Mesenchymal stem cell (in vitro differentiated cells and primary cell): ENCODE results near the gene HDLBP.

Experiments
- DNase-seq: peaks from one replicate; pipeline ENCODE4 v3.0.0-alpha.2; 2013
- H2AFZ ChIP-seq: one replicate; pipeline ENCODE4 v1.6.1; 2013; ENCODE audit warnings: low read depth, mild to moderate bottlenecking, control low read depth, inconsistent platforms, low read length, moderate library complexity
- H2AK5ac ChIP-seq: 2 replicates; pipeline ENCODE4 v1.6.1; 2013; ENCODE audit warnings: low read length, moderate library complexity, mild to moderate bottlenecking, inconsistent platforms; ENCODE audit not compliant: severe bottlenecking
- H2BK120ac ChIP-seq: one replicate; pipeline ENCODE4 v1.6.1; 2013; ENCODE audit warnings: low read depth, mild to moderate bottlenecking, inconsistent platforms, low read length, moderate library complexity
- H2BK12ac ChIP-seq, 2 experiments: one replicate each; pipeline ENCODE4 v1.6.1; 2013; ENCODE audit warnings: inconsistent platforms in 2 of 2, low read length in 2 of 2, mild to moderate bottlenecking in 2 of 2, moderate library complexity in 2 of 2, control low read depth in 1 of 2
- H2BK15ac ChIP-seq: one replicate; pipeline ENCODE4 v1.6.1; 2013; ENCODE audit warnings: mild to moderate bottlenecking, low read depth, inconsistent platforms; ENCODE audit not compliant: poor library complexity, severe bottlenecking
- H2BK5ac ChIP-seq: 2 replicates; pipeline ENCODE4 v1.6.1; 2013; ENCODE audit warnings: low read depth, mild to moderate bottlenecking, low read length, control low read depth, inconsistent platforms; ENCODE audit not compliant: poor library complexity, severe bottlenecking
- H3K14ac ChIP-seq, 2 experiments: one replicate each; pipeline ENCODE4 v1.6.1; 2013; ENCODE audit warnings: inconsistent platforms in 2 of 2, low read length in 2 of 2, control low read depth in 1 of 2, mild to moderate bottlenecking in 1 of 2, moderate library complexity in 1 of 2
- H3K18ac ChIP-seq, 2 experiments: one replicate each; pipeline ENCODE4 v1.6.1; 2013; ENCODE audit warnings: inconsistent platforms in 2 of 2, low read length in 2 of 2, control low read depth in 1 of 2, low read depth in 1 of 2, mild to moderate bottlenecking in 1 of 2
- H3K23ac ChIP-seq, 2 experiments: one replicate each; pipeline ENCODE4 v1.6.1; 2013; ENCODE audit warnings: inconsistent platforms in 2 of 2, low read length in 2 of 2, mild to moderate bottlenecking in 2 of 2, moderate library complexity in 2 of 2, control low read depth in 1 of 2
- H3K27ac ChIP-seq: 2 replicates; pipeline ENCODE4 v1.5.1; 2013; ENCODE audit warnings: mild to moderate bottlenecking, moderate library complexity, low read length, control low read depth, inconsistent platforms; ENCODE audit not compliant: poor library complexity, severe bottlenecking
- H3K27me3 ChIP-seq, 2 experiments: 2 replicates each; pipeline versions ENCODE4 v1.6.1 to v1.7.0; 2013; ENCODE audit warnings: low read length in 2 of 2, mild to moderate bottlenecking in 2 of 2, moderate library complexity in 2 of 2, control low read depth in 1 of 2, inconsistent platforms in 1 of 2; ENCODE audit not compliant: control insufficient read depth in 1 of 2, insufficient read depth in 1 of 2
- H3K36me3 ChIP-seq, 2 experiments: 2 replicates each; pipeline versions ENCODE4 v1.6.1 to v1.7.0; 2013; ENCODE audit warnings: low read length in 2 of 2, control low read depth in 1 of 2, inconsistent platforms in 1 of 2, low read depth in 1 of 2, mild to moderate bottlenecking in 1 of 2; ENCODE audit not compliant: insufficient read depth in 2 of 2, control insufficient read depth in 1 of 2
- H3K4ac ChIP-seq, 2 experiments: one replicate each; pipeline ENCODE4 v1.6.1; 2013; ENCODE audit warnings: inconsistent platforms in 2 of 2, low read length in 2 of 2, mild to moderate bottlenecking in 2 of 2, moderate library complexity in 2 of 2, control low read depth in 1 of 2, low read depth in 1 of 2
- H3K4me1 ChIP-seq: 2 replicates; pipeline ENCODE4 v1.6.1; 2013; ENCODE audit warnings: low read depth, low read length, control low read depth; ENCODE audit not compliant: control insufficient read depth, insufficient read depth
- H3K4me2 ChIP-seq: 2 replicates; pipeline ENCODE4 v1.6.1; 2013; ENCODE audit warnings: low read length, mild to moderate bottlenecking, inconsistent platforms; ENCODE audit not compliant: poor library complexity, severe bottlenecking
- H3K4me3 ChIP-seq, 2 experiments: 2 replicates each; pipeline versions ENCODE4 v1.5.1 to v1.7.0; 2013; ENCODE audit warnings: low read length in 2 of 2, mild to moderate bottlenecking in 2 of 2, control low read depth in 1 of 2, low read depth in 1 of 2; ENCODE audit not compliant: insufficient read depth in 1 of 2
- H3K79me1 ChIP-seq: replicated peaks from 2 replicates; pipeline ENCODE4 v1.6.1; 2013; ENCODE audit warnings: mild to moderate bottlenecking, control low read depth, low read length, inconsistent platforms; ENCODE audit not compliant: poor library complexity, severe bottlenecking
- H3K9ac ChIP-seq: 2 replicates; pipeline ENCODE4 v1.7.0; 2013; ENCODE audit warnings: mild to moderate bottlenecking, low read length, moderate library complexity
- H3K9me3 ChIP-seq: 2 replicates; pipeline ENCODE4 v1.7.0; 2013; ENCODE audit warnings: mild to moderate bottlenecking, low read length; ENCODE audit not compliant: control insufficient read depth
- H4K8ac ChIP-seq: one replicate; pipeline ENCODE4 v1.6.1; 2013; ENCODE audit warnings: inconsistent platforms, mild to moderate bottlenecking, low read length, moderate library complexity
- H4K91ac ChIP-seq: one replicate; pipeline ENCODE4 v1.6.1; 2013; ENCODE audit warnings: mild to moderate bottlenecking, low read length, inconsistent platforms
- WGBS: methylation state at CpG from one replicate; pipeline ENCODE4 v1.1.7; 2013; ENCODE audit warnings: mixed read lengths; 5-methylcytosine and 5-hydroxymethylcytosine counted together

HDLBP gene

GRCh38 chr2:241275504-241275903 lies 40.0 kb downstream of the HDLBP start:
- H2BK15ac ChIP-seq = no peak overlapping the region
- peaks cover 0 to 2% of the 10 kb centered on the region in 2 experiments for H3K36me3 ChIP-seq
- H3K4ac ChIP-seq = no peak overlapping the region
- H3K27me3 ChIP-seq = no peaks in the 10 kb centered on the region
- H2BK12ac ChIP-seq = no peak overlapping the region
- H3K14ac ChIP-seq = no peak overlapping the region
- no peak overlapping the region for H3K18ac ChIP-seq
- no peak overlapping the region for H2BK5ac ChIP-seq
- WGBS = no CpG with 5 or more reads among the region's 1 CpG
- H3K79me1 ChIP-seq = peaks cover 3% of the 10 kb centered on the region
- no peaks in the 10 kb centered on the region for H3K9me3 ChIP-seq
- DNase-seq = no peak
- H4K91ac ChIP-seq = no peak overlapping the region
- no peak overlapping the region for H3K4me2 ChIP-seq
- no peak overlapping the region for H4K8ac ChIP-seq
- no peak overlapping the region for H3K23ac ChIP-seq
- no peak overlapping the region for H2AK5ac ChIP-seq
- peaks cover 15% of the 10 kb centered on the region for H3K4me1 ChIP-seq
- no peak overlapping the region for H2BK120ac ChIP-seq
- no peak overlapping the region for H3K27ac ChIP-seq
- no peak overlapping the region for H3K9ac ChIP-seq
- H3K4me3 ChIP-seq = no peak overlapping the region
- no peak overlapping the region for H2AFZ ChIP-seq

GRCh38 chr2:241274127-241274526 lies 41.3 kb downstream of the HDLBP start:
- Histone ChIP-seq H3K4me2 (no peak overlapping the region), H4K8ac (no peak overlapping the region), H3K36me3 (peaks cover 2 to 9% of the 10 kb centered on the region in 2 experiments), H4K91ac (no peak overlapping the region), H3K23ac (no peak overlapping the region), H2BK12ac (no peak overlapping the region), H3K79me1 (peaks cover 3% of the 10 kb centered on the region), H3K27ac (no peak overlapping the region), H2AK5ac (no peak overlapping the region), H2BK120ac (no peak overlapping the region), H2AFZ (no peak overlapping the region), H3K27me3 (no peaks in the 10 kb centered on the region), H3K4ac (no peak overlapping the region), H3K4me1 (peaks cover 22% of the 10 kb centered on the region), H2BK5ac (no peak overlapping the region), H3K14ac (no peak overlapping the region), H2BK15ac (no peak overlapping the region), H3K9me3 (no peaks in the 10 kb centered on the region), H3K18ac (no peak overlapping the region), H3K4me3 (no peak overlapping the region), H3K9ac (no peak overlapping the region)
- 91% methylated on average over 5 of the region's 5 CpGs for WGBS
- peak; percentile 38 for DNase-seq

GRCh38 chr2:241273210-241274020 lies 42.1 kb downstream of the HDLBP start:
- Histone ChIP-seq H3K4me2 (peak overlapping the region; percentile 59), H2BK120ac (no peak overlapping the region), H3K27ac (peak overlapping the region; percentile 43), H2BK5ac (no peak overlapping the region), H3K9ac (peak overlapping the region; percentile 86), H2BK12ac (peak overlapping the region; percentile 21 to 87), H4K8ac (peak overlapping the region; percentile 36), H3K27me3 (no peaks in the 10 kb centered on the region), H2BK15ac (no peak overlapping the region), H3K9me3 (no peaks in the 10 kb centered on the region), H3K14ac (no peak overlapping the region), H2AFZ (no peak overlapping the region), H4K91ac (peak overlapping the region; percentile 34), H3K36me3 (peaks cover 8 to 14% of the 10 kb centered on the region in 2 experiments), H3K4me1 (peaks cover 26% of the 10 kb centered on the region), H3K4me3 (peak overlapping the region; percentile 84 to 96), H3K23ac (peak overlapping the region in 1 of 2 experiments; percentile 84), H3K79me1 (peaks cover 1% of the 10 kb centered on the region), H2AK5ac (peak overlapping the region; percentile 94), H3K4ac (peak overlapping the region in 1 of 2 experiments; percentile 32), H3K18ac (peak overlapping the region; percentile 34 to 75)
- WGBS = 57% methylated on average over 21 of the region's 21 CpGs
- DNase-seq = peak; percentile 22

- H4K8ac ChIP-seq = peak overlapping the region; percentile 95
- peak overlapping the region; percentile 84 to 96 for H3K4me3 ChIP-seq
- H3K18ac ChIP-seq = peak overlapping the region; percentile 94 to 96
- peak overlapping the region; percentile 43 for H3K27ac ChIP-seq
- no peak overlapping the region for H2AFZ ChIP-seq
- peak overlapping the region in 1 of 2 experiments; percentile 84 for H3K23ac ChIP-seq
- peak overlapping the region; percentile 94 for H2AK5ac ChIP-seq
- H3K4ac ChIP-seq = peak overlapping the region; percentile 96 to 98
- no peak overlapping the region for H2BK12ac ChIP-seq
- peak overlapping the region; percentile 87 for H3K4me2 ChIP-seq
- H3K9ac ChIP-seq = peak overlapping the region; percentile 91
- peak; percentile 75 for DNase-seq
- peak overlapping the region; percentile 93 for H2BK5ac ChIP-seq
- no peaks in the 10 kb centered on the region for H3K9me3 ChIP-seq
- peak overlapping the region; percentile 91 for H2BK15ac ChIP-seq
- under 1% methylated on average over 51 of the region's 102 CpGs for WGBS
- peaks cover 17 to 20% of the 10 kb centered on the region in 2 experiments for H3K36me3 ChIP-seq
- H3K27me3 ChIP-seq = no peaks in the 10 kb centered on the region
- H2BK120ac ChIP-seq = peak overlapping the region; percentile 87
- peak overlapping the region; percentile 78 to 79 for H3K14ac ChIP-seq
- H3K4me1 ChIP-seq = peaks cover 30% of the 10 kb centered on the region
- peaks cover 1% of the 10 kb centered on the region for H3K79me1 ChIP-seq
- H4K91ac ChIP-seq = peak overlapping the region; percentile 86
Measured at GRCh38 chr2:241272303-241273209, 42.9 kb downstream of the HDLBP start.
